ENCODE data around the gene CD52.
A peak's percentile ranks its signal among the peaks of the same experiment; 100 is the strongest.

CD52 gene, protein sequence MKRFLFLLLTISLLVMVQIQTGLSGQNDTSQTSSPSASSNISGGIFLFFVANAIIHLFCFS

DNA sequence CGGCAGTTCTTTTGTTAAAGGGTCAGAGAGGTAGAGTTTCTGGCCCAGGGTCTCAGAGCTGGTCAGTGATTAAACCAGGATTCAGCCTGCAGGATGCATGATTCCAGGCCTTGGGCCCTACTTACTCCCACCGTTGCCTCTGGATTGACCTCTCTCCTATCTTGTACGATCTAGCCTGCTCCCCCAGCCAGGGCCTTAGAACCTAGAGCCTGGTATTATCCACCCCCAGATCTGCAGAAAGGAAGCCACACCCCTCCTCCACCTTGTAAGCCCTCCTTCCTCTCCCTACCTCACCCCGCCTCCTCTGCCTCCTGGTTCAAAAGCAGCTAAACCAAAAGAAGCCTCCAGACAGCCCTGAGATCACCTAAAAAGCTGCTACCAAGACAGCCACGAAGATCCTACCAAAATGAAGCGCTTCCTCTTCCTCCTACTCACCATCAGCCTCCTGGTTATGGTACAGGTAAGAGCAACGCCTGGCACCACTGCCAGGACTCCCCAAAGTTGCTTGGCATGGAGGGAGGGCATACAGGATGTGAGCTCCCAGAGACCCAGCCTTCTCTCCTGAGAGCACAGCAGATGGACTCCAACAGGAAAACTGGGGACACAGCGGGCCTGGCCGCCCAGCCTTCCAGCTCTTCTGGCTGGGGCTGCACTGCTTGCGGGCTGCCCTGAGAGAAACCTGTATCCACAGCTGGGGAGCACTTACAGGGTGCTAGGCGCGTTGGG, at the start of gene CD52:
Gene CD52, plus strand, starts transcription at position 347 of the 726 bp plus-strand sequence. Its CDS starts 60 bp downstream, at position 407.
- Histone ChIP-seq H3K27me3 (ENCODE audit: low read depth) (no peaks in the 10 kb centered on the region), H3K4me1 (no peaks in the 10 kb centered on the region), H3K9me3 (no peaks in the 10 kb centered on the region), H3K4me3 (no peak within 1 kb of the TSS), H3K36me3 (replicated peaks) (no peaks in the 10 kb centered on the region)
- in situ Hi-C loops (cut with MboI; ENCODE audit: low sequenced_read_pairs) = no loop called here
- no peak for DNase-seq (ENCODE audit: low spot score in 2 of 2)

DNA sequence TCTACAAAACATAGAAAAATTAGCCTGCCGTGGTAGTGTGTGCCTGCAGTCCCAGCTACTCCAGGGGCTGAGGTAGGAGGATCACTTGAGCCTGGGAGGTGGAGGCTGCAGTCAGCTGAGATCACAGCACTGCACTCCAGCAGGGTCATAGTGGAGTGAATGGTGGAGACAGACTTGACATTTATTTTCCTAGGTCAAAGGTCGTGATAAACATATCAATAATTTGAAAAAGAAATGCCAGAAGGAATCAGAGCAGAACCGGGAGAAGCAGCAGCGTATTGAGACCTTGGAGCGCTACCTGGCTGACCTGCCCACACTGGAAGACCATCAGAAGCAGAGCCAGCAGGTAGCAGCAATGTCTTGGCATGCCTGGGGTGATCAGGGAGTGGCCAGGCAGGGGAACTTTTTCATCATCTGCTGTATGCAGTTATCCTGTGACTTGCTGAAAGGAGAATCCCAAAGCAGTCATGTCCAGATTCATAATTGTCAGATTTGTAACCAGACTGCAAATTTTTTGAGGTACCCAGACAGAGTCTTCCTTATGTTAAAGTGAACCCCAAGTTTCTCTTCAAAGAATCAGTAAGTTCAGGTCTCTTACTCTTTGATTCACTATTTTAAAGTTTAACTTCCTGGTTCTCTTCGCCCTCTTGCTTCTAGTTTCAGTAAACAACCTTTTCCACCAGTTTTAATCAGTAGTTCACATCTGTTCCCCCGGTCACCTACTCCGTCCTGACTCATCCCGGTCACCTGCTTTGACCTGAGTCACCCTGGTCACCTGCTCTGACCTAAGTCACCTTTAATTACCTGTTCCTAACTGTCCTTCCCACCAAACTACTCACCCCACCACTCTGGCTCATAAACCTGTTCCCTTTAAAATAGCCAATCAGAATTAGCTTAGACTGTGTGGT, 49.2 kb upstream of the CD52 start:
- H3K27me3 ChIP-seq (ENCODE audit: low read depth) = no peaks in the 10 kb centered on the region
- no peaks in the 10 kb centered on the region for H3K4me1 ChIP-seq
- H3K9me3 ChIP-seq = no peaks in the 10 kb centered on the region
- in situ Hi-C loops (cut with MboI; ENCODE audit: low sequenced_read_pairs) = no loop called here
- DNase-seq (ENCODE audit: low spot score in 2 of 2) = no peak
- H3K36me3 ChIP-seq (replicated peaks) = peaks cover 84% of the 10 kb centered on the region
- H3K4me3 ChIP-seq = no peak overlapping the region

DNA sequence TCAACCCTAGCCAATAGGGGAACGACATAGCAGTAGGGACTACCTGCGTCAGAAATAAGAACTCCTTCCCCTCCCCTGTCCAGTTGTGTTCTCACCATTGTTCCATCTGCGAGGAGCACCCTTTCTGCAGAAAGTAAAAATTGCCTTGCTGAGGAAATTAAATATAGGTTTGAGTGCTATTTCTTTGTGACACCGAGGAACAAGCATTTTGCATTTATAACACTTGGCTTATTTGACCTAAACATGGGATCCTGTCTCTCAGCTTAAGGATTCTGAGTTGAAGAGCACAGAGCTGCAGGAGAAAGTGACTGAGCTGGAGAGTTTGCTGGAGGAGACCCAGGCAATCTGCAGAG, 48.6 kb upstream of the CD52 start:
- H3K36me3 ChIP-seq (replicated peaks) = peaks cover 84% of the 10 kb centered on the region
- H3K4me3 ChIP-seq = no peak overlapping the region
- no peaks in the 10 kb centered on the region for H3K27me3 ChIP-seq (ENCODE audit: low read depth)
- in situ Hi-C loops (cut with MboI; ENCODE audit: low sequenced_read_pairs) = no loop called here
- no peak for DNase-seq (ENCODE audit: low spot score in 2 of 2)
- no peaks in the 10 kb centered on the region for H3K4me1 ChIP-seq
- H3K9me3 ChIP-seq = no peaks in the 10 kb centered on the region

DNA sequence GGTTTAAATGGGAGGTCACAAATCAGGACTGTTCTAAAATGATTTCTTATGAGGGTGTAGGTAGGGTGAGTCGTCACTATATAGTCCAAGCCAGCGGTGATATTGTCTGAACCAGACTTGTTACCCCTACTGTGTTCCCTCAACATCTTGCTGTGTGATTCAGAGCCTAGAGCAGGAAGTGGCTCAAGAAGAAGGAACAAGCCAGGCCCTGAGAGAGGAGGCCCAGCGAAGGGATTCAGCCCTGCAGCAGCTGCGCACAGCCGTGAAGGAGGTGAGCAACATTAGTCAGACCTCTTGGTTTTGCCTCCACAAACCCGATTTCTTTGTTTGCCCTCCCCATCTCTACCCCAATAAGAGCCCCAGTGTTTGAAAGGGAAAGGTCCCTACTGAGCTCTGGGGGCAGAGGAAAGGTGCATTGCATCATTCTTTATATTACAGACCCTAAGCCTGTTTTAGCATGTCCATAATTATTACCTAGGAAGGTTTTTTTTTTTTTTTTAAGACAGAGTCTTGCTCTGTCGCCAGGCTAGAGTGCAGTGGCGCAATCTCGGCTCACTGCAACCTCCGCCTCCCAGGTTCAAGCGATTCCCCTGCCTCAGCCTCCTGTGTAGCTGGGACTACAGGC, 42.8 kb upstream of the CD52 start:
- Histone ChIP-seq H3K4me3 (no peak overlapping the region), H3K4me1 (peaks cover 8% of the 10 kb centered on the region), H3K9me3 (no peaks in the 10 kb centered on the region), H3K27me3 (ENCODE audit: low read depth) (no peaks in the 10 kb centered on the region), H3K36me3 (replicated peaks) (peaks cover 86% of the 10 kb centered on the region)
- DNase-seq (ENCODE audit: low spot score in 2 of 2) = no peak
- in situ Hi-C loops (cut with MboI; ENCODE audit: low sequenced_read_pairs) = no loop called here

DNA sequence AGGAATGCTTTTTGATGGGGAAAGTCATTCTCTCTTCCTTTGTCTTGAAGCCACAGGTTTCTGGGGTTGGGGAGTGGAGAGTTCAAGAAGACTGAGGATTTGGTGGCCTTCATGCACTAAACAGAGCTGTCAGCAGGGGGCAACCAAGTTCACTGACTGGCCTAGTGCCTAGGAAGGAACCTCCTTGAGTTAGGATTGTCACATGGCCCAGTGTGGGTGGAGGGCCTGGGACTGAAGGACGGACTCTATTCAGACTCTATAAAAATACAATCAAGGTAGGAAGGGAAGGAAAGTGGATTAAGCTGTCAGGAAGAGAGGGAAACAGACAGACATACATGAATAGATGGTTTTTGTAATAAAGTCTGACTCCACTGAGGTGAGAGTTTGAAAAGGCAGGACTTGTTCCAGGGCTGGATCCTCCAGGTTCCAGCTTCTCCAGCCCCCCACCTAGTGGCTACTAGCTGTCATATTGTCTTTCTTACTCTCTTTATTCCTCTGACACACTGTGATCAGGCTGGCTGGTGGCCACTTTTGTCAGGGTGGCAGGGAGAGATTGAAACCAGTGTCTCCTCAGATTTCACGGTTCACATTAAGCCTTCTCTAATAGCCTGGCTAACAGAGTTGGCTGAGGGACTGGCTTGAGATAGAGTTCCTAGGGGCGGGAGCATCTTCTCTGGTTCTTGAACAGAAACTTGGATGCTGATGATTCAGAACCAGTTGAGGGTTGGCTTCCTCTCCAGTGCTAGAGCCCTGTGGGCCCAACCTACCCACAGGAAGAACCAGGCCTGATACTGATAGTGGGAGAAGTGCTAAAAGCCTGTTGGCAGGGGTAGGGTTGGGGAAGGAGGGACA, 42.0 kb upstream of the CD52 start:
- in situ Hi-C loops (cut with MboI; ENCODE audit: low sequenced_read_pairs) = no loop called here
- Histone ChIP-seq H3K4me1 (peaks cover 8% of the 10 kb centered on the region), H3K4me3 (no peak overlapping the region), H3K27me3 (ENCODE audit: low read depth) (no peaks in the 10 kb centered on the region), H3K9me3 (no peaks in the 10 kb centered on the region), H3K36me3 (replicated peaks) (peaks cover 77% of the 10 kb centered on the region)
- DNase-seq (ENCODE audit: low spot score in 2 of 2) = peak; percentile 78 to 88

DNA sequence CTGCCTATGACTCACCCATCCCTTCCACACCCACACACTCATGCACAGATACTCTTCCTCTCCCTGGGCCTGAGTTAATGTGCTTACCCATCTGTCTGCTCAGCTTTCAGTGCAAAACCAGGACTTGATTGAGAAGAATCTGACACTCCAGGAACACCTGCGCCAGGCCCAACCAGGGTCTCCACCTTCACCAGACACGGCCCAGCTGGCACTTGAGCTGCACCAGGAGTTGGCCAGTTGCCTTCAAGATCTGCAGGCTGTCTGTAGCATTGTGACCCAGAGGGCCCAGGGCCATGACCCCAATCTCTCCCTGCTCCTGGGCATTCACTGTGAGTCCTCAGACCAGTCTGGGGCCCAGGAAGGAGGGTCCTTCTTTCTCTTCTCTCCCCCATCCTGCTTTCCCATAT, 41.3 kb upstream of the CD52 start:
- DNase-seq (ENCODE audit: low spot score in 2 of 2) = no peak
- Histone ChIP-seq H3K36me3 (replicated peaks) (peaks cover 74% of the 10 kb centered on the region), H3K4me1 (peaks cover 8% of the 10 kb centered on the region), H3K4me3 (no peak overlapping the region), H3K9me3 (no peaks in the 10 kb centered on the region), H3K27me3 (ENCODE audit: low read depth) (no peaks in the 10 kb centered on the region)
- in situ Hi-C loops (cut with MboI; ENCODE audit: low sequenced_read_pairs) = no loop called here

DNA sequence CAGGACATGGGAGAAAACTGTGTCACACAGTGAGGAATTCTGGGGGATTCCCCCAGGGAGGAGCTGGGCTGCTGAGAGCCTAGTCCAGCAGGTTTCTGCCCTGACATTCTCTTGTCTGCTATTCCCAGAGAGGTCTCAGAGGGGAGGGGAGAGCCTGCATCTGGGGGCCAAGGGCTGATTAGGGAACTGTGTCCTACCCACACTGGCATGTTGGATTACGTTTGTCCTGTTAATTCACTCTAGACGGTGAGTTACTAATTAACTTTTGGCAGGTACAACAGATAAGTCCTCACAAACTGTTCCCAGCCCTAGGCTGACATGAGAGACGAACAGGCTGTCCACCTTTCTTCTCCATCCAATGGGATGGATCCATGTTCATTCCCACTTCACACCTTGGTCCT, 40.5 kb upstream of the CD52 start:
- peaks cover 68% of the 10 kb centered on the region for H3K36me3 ChIP-seq (replicated peaks)
- H3K27me3 ChIP-seq (ENCODE audit: low read depth) = no peaks in the 10 kb centered on the region
- in situ Hi-C loops (cut with MboI; ENCODE audit: low sequenced_read_pairs) = no loop called here
- peaks cover 8% of the 10 kb centered on the region for H3K4me1 ChIP-seq
- no peak overlapping the region for H3K4me3 ChIP-seq
- H3K9me3 ChIP-seq = no peaks in the 10 kb centered on the region
- no peak for DNase-seq (ENCODE audit: low spot score in 2 of 2)

DNA sequence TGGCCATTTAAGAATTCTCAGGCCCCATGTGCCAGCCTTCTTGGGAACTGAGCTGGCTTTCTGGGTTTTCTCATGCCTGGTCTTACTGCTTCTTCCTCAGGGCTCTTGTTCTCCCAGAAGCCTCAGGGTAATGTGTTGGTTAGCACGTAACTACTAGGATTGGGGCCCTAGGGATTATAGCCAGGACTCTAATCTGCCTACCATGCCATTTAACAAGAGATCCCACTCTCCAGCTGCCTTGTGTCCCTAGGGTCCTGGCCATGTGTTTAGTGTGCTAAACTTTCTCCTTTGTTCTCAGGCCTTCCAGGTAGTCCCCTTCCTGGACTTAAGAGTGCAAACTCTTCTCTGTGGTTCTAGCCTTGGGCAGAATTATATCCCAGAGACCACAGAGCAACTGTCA, 40.0 kb upstream of the CD52 start:
- in situ Hi-C loops (cut with MboI; ENCODE audit: low sequenced_read_pairs) = no loop called here
- H3K4me1 ChIP-seq = peaks cover 8% of the 10 kb centered on the region
- H3K36me3 ChIP-seq (replicated peaks) = peaks cover 66% of the 10 kb centered on the region

DNA sequence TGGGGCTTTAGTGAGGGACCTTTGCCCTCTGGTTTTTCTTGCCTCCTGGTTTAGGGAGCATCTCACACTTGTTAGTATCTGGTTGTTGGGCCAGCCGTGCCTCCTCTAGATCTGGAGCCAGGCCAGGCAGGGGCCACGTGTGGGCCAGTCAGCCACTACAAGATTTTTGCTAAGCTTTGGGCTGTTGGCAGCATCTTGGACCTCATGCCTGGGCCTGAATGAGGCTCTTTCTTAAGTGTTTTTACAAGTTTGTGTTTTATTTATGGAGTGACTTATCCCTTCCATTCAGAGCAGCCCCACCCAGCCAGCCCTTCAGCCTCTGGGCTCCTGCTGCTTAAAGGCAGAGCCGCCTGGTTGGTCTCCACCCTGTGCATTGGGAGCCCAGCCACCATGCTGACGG, 39.5 kb upstream of the CD52 start:
- in situ Hi-C loops (cut with MboI; ENCODE audit: low sequenced_read_pairs) = no loop called here
- Histone ChIP-seq H3K36me3 (replicated peaks) (peaks cover 60% of the 10 kb centered on the region), H3K9me3 (no peaks in the 10 kb centered on the region), H3K4me3 (no peak overlapping the region), H3K27me3 (ENCODE audit: low read depth) (no peaks in the 10 kb centered on the region), H3K4me1 (peaks cover 8% of the 10 kb centered on the region)
- DNase-seq (ENCODE audit: low spot score in 2 of 2) = no peak

More for the DNA sequence above, 40.0 kb upstream of the CD52 start:
- Histone ChIP-seq H3K27me3 (ENCODE audit: low read depth) (no peaks in the 10 kb centered on the region), H3K9me3 (no peaks in the 10 kb centered on the region), H3K4me3 (no peak overlapping the region)
- no peak for DNase-seq (ENCODE audit: low spot score in 2 of 2)

DNA sequence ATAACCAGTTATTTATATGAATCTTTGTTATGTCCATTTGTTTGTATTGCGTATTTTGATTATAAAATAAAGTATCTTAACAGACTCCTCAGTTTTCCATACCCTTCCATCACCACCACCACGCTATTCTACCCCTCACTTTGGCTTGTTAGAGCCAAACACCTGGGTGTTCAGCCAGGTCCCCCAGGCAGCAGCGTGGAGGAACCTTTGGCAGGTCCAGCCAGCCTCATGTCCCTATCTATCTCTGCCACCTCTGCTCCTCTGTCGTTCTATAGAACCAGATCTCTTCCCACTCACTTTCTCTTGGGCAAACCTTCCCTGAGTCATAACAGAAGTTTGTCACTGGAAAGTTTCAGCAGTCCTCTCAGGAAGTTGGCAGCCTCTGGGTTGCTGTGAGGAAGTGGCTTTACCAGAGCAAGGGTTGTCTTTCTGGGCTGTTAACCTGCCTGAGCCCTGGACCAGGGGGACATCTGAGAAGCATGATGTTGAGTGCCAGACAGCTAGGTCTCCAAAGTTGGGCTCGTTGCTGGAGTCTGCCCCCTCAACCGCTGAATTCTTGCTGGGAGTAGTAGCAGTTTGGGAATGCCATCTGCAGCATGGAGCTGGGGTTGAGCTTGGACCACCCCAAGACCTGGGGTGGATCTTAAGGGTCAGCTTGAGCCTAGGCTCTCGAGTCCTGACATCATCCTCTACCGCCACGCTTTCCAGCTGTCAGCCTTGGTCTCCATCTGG, 38.9 kb upstream of the CD52 start:
- no peak for DNase-seq (ENCODE audit: low spot score in 2 of 2)
- H3K9me3 ChIP-seq = no peaks in the 10 kb centered on the region
- H3K4me3 ChIP-seq = no peak overlapping the region
- H3K4me1 ChIP-seq = peaks cover 8% of the 10 kb centered on the region
- in situ Hi-C loops (cut with MboI; ENCODE audit: low sequenced_read_pairs) = no loop called here
- H3K27me3 ChIP-seq (ENCODE audit: low read depth) = no peaks in the 10 kb centered on the region
- peaks cover 58% of the 10 kb centered on the region for H3K36me3 ChIP-seq (replicated peaks)

DNA sequence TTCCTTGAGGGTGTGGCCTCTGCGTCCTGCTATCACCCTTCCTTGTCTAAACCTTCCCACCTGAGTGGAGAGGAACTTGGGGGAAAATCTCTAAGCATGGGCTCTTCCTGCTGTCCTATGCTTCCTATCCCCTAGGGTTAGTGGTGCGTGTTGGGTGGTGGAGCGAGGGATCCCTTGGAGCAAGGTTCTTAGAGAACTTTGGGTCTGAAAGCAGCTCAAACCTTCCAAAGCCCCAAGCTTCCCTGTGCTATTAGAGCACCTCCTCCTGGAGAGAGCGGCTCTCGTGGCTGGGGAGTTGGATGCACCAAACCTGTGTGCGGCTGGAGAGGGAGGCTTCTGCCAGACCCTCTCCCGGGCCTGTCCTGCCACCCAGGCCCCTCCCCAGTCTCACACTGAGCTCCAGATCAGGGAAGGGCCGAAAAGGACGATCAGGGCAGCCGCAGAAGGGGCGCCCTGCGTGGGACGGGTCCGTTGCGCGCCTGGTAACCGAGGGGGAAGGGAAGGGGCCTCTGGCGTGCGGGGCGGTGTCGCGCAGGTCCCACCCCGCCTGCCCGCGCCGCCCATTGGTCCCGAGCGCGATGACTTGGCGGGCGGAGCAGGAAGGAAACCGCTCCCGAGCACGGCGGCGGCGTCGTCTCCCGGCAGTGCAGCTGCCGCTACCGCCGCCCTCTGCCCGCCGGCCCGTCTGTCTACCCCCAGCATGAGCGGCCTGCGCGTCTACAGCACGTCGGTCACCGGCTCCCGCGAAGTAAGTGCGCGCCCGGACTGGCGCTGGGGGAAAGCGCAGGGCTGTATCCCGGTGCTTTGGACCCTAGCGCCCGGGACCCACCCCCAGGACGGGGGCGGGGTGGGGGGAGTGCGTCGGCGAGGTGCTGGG, 38.1 kb upstream of the CD52 start, which contains the start of gene SH3BGRL3:
Gene SH3BGRL3, plus strand, starts transcription at position 631 of the 877 bp plus-strand sequence. Its CDS starts 70 bp downstream, at position 701.
- in situ Hi-C loops (cut with MboI; ENCODE audit: low sequenced_read_pairs) = loop anchor here (10.0 kb wide), 1 partner anchor 135 kb away; the partner anchor contains the start of gene LIN28A

More for the DNA sequence above, 38.1 kb upstream of the CD52 start, which contains the start of gene SH3BGRL3:
- Histone ChIP-seq H3K27me3 (ENCODE audit: low read depth) (no peaks in the 10 kb centered on the region), H3K36me3 (replicated peaks) (peaks cover 50% of the 10 kb centered on the region), H3K4me1 (peaks cover 8% of the 10 kb centered on the region), H3K9me3 (no peaks in the 10 kb centered on the region), H3K4me3 (peak within 1 kb of the TSS; percentile 57)
- DNase-seq (ENCODE audit: low spot score in 2 of 2) = peak; percentile 77 to 86

All from HAP-1 (cell line).